GM03348 (cell line): ENCODE measurements around the gene RSU1.
"Not testable (repeated sequence)": the region's sequence is repeated elsewhere in the genome, so short reads cannot be mapped to it uniquely, and the experiment has no call there.

Experiments used
- DNase-seq: peaks from one replicate; pipeline ENCODE4 v3.0.0; 2012; ENCODE audit warnings: low spot score

Gene RSU1

GRCh38 chr10:16780338-16780880, 36.8 kb downstream of the RSU1 start:
- DNase-seq: no peak

GRCh38 chr10:16779384-16779915, 37.8 kb downstream of the RSU1 start:
- no peak for DNase-seq

GRCh38 chr10:16777473-16778370, 39.5 kb downstream of the RSU1 start:
- peak; percentile 66 for DNase-seq

- no peak for DNase-seq
These were observed 40.3 kb downstream of the RSU1 start for GRCh38 chr10:16776896-16777295.

- no peak for DNase-seq
These were observed 43.9 kb downstream of the RSU1 start for GRCh38 chr10:16773334-16773733.

GRCh38 chr10:16770670-16771069, 46.6 kb downstream of the RSU1 start:
- DNase-seq: no peak

GRCh38 chr10:16770141-16770540, 47.1 kb downstream of the RSU1 start:
- no peak for DNase-seq

GRCh38 chr10:16769331-16769730, 47.9 kb downstream of the RSU1 start:
- no peak for DNase-seq

- DNase-seq: no peak
These were observed 48.5 kb downstream of the RSU1 start for GRCh38 chr10:16768702-16769101.

- DNase-seq: no peak
These were observed 51.5 kb downstream of the RSU1 start for GRCh38 chr10:16765509-16766375.

GRCh38 chr10:16761300-16761699, 55.9 kb downstream of the RSU1 start:
- DNase-seq: no peak

- DNase-seq: peak; percentile 62
These were observed 60.5 kb downstream of the RSU1 start for GRCh38 chr10:16756561-16757221.

- no peak for DNase-seq
These were observed 62.5 kb downstream of the RSU1 start for GRCh38 chr10:16754765-16755164.

GRCh38 chr10:16752849-16753248, 64.4 kb downstream of the RSU1 start:
- not testable (repeated sequence) for DNase-seq

- DNase-seq: no peak
These were observed 65.1 kb downstream of the RSU1 start for GRCh38 chr10:16752099-16752498.

- no peak for DNase-seq
These were observed 66.0 kb downstream of the RSU1 start for GRCh38 chr10:16751244-16751643.

- no peak for DNase-seq
These were observed 66.8 kb downstream of the RSU1 start for GRCh38 chr10:16750461-16750860.

- DNase-seq: no peak
These were observed 68.5 kb downstream of the RSU1 start for GRCh38 chr10:16748749-16749148.

- DNase-seq: no peak
These were observed 70.4 kb downstream of the RSU1 start for GRCh38 chr10:16746856-16747255.

GRCh38 chr10:16745061-16745460, 72.2 kb downstream of the RSU1 start:
- no peak for DNase-seq

- no peak for DNase-seq
These were observed 74.9 kb downstream of the RSU1 start for GRCh38 chr10:16742165-16742960.
